Hematopoietic multipotent progenitor cell treated with erythropoietin and hydrocortisone succinate and interleukin-3 and kit ligand, for 6 days (in vitro differentiated cells): Measurements from ENCODE around the gene ZHX3.

Experiments used
- DNase-seq: peaks from one replicate; pipeline ENCODE4 v3.0.0-alpha.2; 2015

ZHX3 gene

DNA sequence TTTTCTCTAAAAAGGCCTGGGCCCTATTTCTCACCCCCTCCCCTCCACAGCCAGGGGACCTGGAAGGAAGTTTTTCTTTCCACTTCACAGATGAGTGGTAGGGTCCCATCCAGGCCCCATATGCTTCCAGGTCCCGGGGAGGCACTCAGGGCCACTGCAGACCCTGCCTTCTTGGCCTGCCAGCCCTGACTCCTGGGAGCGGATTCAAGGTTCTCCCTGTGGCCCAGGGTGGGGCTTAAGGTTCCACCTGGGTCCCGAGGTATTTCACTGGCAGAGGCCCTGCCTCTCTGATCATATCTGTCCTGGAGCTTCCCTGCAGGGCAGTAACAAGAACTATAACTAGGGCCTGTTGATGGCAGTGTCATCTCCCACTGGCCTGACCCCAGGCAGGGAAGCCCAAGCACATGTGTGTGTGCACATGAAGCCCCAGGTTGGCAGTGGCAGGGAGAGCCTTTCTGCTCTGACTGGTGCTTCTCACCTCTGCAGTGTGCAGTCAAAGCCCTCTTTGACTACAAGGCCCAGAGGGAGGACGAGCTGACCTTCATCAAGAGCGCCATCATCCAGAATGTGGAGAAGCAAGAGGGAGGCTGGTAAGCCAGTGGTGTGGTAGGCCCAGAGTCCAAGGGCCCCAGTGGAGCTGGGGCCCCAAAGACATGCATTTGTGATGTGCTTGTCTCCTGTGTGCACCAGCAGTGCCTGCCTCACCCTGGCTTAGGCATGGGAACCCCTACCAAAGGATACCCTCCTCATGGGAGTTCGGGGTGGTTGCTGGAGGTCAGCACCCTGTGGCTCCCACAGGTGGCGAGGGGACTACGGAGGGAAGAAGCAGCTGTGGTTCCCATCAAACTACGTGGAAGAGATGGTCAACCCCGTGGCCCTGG, 149.0 kb downstream of the ZHX3 start:
- no peak for DNase-seq

DNA sequence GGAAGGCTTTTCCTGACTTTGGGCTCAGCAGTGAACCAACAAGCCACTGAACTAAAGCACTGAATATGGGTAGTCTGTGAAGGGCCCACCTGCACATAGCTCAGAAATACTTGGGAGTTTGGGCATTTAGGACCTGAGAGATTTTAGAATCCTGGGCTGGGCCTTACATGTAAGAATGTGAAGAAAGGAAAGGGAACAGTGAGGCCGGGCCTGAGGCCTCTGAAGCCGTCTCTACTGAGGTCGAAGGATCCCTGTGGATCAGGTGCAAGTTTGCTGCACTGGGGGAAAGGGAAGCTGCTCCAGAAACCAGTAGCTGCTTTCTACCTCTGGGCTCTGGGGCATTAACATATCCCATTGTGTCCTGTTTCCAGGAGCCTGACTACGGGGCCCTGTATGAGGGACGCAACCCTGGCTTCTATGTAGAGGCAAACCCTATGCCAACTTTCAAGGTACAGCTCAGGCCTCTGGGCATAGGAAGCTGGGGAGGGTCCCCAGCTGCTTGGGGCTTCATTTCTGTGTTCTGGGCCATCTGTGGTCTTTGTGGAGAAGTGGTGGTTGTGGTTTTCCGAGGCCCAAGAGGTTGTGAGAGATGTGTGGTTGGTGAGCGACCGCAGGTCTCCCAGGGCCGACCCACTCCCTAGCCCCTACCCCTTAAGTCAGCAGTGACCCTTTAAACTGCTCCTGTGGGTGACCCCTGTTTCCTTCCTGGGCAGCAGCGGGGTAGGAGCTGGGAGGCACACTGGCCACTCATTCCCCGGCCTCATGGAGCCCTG, 149.9 kb downstream of the ZHX3 start:
- peak; percentile 23 for DNase-seq

DNA sequence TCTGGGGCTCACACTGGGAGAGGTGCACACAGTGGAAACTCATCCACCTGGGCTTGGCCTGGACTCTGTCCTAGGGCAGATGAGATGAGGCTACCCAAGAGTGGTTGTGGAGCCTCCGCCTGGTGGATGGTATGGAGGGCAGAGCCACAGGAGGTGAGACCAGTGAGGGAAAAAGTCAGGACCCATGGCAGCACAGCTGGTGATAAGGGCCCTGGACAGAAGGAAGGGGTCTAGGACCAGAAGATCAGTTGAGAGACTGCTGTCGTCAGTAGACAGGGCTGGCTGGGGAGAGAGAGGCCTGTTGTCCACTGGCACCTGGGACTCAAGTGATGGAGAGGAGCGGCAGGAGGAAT, 150.4 kb downstream of the ZHX3 start:
- DNase-seq = no peak

DNA sequence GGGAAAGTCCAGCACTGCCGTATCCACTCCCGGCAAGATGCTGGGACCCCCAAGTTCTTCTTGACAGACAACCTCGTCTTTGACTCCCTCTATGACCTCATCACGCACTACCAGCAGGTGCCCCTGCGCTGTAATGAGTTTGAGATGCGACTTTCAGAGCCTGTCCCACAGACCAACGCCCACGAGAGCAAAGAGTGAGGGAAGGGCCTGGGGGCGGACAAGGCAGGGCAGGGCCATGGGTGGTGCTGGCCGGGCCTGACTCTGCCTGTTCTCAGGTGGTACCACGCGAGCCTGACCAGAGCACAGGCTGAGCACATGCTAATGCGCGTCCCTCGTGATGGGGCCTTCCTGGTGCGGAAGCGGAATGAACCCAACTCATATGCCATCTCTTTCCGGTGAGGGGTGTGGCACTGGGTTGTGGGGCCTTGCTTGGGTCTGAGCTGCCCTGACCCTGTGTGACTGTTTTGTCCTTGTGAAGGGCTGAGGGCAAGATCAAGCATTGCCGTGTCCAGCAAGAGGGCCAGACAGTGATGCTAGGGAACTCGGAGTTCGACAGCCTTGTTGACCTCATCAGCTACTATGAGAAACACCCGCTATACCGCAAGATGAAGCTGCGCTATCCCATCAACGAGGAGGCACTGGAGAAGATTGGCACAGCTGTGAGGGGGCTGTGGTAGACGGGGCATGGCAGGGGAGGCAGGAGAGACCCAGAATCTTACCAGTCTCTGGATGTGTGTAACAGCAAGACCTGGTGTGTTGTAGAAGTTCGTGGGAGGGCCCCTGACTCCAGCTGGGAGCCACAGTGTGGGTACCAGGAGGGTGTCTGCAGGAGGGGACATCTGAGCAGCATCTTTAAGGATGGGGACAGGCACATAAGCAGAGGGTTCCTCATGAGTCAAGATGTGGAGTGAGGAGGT, 151.1 kb downstream of the ZHX3 start:
- DNase-seq = no peak

DNA sequence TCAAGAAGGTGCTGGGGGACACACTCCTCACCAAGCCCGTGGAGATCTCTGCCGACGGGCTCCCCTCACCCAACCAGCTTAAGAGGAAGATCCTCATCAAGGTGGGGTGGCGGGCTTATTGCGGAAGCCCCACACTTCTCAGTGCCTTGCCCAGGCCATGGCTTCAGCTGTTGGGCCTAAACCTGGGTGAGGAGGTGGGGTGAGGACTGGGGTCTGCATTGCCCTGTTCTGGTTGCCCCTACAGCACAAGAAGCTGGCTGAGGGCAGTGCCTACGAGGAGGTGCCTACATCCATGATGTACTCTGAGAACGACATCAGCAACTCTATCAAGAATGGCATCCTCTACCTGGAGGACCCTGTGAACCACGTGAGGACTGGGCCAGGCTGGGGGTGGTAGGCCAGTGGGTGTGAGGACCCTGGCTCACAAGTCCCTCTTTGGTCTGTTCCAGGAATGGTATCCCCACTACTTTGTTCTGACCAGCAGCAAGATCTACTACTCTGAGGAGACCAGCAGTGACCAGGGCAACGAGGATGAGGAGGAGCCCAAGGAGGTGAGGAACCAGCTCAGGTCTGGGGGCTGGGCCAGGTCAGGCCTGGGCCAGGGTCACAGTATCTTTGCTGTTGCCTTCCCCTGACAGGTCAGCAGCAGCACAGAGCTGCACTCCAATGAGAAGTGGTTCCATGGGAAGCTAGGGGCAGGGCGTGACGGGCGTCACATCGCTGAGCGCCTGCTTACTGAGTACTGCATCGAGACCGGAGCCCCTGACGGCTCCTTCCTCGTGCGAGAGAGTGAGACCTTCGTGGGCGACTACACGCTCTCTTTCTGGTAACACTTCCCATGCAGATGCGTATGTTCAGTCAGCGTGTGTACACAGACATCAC, 152.3 kb downstream of the ZHX3 start:
- no peak for DNase-seq

DNA sequence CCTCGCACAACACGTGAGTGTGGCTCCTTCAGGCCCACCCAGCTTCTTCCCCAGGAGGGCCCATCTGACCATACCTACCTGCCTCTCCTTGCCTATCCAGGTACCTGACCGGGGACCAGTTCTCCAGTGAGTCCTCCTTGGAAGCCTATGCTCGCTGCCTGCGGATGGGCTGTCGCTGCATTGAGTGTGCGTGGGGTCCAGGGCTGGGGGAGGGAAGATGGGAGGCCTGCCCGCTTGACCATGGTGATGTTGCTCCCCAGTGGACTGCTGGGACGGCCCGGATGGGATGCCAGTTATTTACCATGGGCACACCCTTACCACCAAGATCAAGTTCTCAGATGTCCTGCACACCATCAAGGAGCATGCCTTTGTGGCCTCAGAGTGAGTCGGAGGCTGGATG, 153.7 kb downstream of the ZHX3 start:
- DNase-seq = no peak

DNA sequence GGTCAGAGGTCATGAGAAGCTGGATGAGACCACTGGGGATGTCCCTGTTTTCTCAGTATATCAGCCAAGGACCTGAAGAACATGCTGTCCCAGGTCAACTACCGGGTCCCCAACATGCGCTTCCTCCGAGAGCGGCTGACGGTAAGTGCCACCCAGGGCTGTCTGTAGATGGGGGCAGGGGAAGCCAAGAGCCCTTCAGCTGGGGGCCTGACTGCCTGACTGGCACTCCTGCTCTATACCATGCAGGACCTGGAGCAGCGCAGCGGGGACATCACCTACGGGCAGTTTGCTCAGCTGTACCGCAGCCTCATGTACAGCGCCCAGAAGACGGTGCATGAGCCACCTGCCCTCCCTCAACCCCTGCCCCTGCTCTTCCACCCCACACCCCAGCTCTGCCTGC, 155.1 kb downstream of the ZHX3 start:
- no peak for DNase-seq

DNA sequence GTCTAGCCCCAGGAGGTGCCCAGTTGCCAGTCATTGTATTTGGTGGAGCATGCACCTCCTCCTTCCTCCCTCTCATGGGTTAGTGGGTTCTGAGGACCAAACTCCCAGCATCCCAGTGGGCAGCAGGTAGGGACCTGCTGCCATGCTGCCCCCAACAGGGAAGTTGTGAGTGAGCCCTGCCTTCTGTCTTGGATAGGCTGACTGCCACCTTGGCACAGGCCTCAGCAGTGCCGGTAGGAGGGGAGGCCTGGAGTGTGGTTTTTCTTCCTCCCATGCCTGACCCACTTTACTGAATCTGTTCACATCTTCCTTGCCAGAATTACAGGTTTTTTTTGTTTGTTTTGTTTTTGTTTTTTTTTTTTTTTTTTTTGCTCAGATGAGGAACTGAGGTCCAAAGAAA, 155.6 kb downstream of the ZHX3 start:
- no peak for DNase-seq

DNA sequence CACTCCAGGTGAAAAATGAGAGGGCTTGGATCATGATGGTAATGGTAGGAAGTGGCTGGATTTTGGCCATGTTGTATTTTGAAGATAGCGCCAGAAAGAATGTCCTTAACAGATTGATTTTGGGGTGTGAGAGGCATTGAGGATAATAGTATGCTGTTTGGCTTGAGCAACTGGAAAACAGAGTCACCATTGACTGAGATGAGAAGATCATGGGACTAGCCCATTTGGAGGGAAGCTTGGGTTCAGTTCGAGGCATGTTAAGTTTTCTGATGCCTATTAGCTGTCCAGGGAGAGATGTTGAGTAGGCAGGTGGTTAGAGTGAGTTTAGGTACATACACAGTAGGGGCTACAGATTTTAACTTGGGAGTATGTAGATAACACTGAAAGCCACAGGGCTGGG, 156.8 kb downstream of the ZHX3 start:
- no peak for DNase-seq

DNA sequence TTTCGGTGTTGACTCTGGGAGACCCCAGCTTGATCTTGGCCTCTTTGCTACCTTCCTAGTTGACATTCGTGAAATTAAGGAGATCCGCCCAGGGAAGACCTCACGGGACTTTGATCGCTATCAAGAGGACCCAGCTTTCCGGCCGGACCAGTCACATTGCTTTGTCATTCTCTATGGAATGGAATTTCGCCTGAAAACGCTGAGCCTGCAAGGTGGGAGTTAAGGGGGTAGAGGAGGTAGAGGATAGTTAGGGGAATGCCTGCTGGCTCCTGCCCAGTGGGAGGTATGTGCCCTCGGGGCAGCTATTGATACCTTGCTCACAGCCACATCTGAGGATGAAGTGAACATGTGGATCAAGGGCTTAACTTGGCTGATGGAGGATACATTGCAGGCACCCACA, 158.0 kb downstream of the ZHX3 start:
- no peak for DNase-seq

DNA sequence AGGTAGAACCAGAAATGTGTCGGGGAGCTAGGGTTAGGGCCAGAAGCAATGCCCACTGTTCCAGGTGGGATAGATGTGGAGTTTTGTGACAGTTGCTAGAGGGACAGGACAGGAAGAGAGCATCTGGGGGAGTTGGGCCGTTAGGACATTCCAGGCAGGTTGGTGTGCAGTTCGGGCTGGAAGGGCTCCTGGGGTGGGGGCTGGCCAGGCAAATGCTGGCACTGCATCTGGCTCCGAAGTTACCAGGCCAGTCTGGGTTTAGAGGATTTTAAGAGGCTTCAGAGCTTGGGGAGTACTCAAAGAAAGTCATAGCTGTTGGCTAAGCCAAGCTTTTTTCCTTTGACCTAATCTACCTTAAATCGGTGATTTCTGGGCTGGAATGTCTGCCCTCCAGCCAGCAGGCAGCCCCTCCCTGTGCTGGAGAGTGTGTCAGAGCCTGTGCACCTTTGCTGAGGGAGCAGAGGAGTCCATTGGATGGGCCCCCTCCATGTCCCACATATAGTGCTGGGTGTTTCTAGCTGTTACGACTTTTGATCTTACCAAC, 159.4 kb downstream of the ZHX3 start:
- DNase-seq = no peak

DNA sequence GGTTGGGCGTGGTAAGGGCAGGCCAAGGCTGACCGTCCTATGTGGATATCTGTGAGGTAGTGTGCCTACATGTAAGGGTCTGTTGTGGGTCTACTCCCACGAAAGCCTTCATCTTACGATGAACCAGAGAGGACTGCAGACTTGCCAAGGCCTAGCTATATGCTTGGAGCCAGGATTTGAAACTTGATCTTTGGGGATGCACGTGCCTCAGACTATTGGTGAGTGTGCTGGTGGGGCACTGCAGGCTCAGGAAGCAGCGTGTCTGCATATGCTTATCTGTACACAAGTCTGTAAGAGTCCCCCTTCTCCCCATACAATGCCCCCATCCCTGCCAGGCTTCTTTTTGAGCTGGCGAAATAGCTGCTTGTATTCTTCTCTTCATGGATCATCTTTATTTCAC, 162.3 kb downstream of the ZHX3 start:
- DNase-seq = no peak

DNA sequence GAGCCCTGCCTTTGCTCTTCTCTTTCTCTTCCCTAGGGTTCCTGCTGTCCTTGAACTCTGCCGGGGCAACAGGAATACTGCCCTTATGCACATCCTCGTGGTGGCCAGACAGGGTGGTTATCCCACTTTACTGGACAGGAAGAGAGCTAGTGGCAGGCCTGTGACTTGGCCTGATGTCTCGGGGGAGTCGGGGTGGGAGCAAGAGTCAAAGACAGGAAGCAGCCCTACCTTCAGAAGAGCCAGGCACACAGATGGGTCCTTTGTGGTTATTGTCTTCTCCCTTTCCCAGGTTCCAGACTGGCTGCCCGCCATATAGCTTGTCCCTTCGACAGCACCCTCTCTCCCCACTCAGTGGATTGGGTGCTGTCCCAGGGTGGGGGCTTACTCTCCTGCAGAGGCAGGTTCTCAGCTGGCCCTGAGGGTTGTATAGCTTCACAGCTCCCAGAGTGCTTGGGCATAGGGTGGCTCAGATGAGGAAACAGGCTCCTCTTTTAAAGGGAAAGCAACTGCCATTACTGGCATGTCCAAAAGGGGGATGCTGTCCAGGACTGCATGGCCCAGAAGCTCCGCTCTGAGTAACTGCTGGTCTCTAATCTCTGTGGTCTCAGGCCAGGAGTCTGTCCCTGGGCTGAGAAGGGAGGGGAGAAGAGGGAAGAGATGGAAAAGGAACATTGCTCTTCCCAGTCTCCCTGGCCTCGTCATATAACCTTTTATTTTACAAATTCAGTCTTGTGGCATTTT, 162.9 kb downstream of the ZHX3 start:
- DNase-seq = no peak

DNA sequence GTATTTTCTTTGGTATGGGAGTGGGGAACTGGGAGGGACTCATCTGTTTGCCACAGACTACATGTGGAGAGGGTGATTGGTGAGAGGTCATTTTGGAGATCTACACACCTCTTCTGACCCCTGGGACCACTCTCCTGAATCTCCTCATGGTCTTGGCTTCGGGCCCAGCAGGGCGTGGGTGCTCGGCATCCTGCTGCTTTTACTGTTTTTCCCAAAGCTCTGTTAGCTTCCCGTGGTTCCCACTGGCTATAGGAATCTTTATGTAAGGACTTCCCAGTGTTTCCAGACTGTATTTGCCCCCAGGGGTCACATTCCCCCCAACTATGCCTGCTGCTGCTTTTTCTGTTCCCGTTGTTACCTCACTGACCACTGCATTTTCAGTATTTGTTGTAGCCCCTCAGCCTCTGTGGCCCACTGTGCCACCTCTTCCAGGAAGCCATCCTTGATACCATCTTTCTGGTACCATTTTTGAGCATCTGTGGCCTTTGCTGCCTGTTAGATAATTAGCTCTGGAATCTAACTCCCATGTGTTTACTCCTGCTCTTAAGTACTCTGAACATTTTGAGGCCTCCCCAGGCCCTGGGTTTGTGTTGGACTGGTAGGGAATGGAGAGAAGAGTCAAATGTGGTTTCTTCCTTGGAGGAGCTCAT, 165.3 kb downstream of the ZHX3 start:
- DNase-seq = no peak

DNA sequence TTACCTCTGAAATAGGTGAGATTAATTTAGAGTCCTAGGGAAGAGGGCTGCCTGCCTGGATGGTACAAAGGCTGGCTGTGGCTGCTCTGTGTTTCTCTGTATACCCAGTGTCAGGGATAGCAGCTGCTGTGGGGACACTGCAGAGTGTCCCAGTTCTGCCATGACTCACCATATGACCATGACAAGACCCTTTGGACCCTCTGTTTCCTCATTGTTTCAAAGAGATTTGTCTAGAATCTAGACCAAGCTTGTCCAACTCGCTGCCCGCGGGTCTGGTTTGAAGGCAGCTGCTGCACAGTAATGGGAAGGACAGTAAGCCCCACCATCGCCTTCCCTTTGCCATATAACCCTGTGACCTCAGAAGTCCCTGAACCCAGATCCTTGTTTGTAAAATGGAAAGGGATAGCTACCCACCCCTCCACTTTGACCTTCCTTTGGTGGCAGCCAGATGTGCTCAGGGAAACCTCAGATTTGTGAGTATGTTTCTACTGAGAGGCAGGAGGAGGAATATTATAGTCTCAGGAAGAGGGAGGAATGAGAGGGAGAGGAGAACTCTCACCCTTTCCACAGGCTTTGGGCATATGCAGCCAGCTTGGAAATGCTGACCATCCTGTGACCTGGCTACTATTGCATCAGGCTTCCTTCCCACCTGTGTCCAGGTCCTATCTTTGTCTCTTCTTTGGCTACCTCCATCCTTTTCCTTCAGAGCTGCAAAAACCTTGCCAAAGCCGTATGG, 166.2 kb downstream of the ZHX3 start:
- DNase-seq = no peak

DNA sequence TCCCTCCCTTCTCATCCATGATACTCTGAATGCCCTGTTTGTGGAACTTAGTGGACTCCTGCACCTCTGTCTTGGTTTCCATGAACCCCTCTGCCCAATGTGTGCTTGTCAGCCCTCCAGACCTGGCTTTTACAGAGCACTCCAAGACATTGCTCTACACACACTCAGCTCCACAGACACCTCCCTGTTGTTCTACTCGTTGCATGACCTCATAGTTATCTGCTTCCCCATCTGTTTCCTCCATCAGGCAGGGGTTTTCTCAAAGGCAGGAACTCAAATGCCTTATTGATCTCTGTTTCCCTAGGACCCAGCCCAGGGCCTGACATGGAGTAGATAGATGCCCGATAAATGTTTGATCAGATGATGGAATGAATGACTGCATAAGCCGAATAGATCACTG, 166.9 kb downstream of the ZHX3 start:
- DNase-seq = peak; percentile 63

DNA sequence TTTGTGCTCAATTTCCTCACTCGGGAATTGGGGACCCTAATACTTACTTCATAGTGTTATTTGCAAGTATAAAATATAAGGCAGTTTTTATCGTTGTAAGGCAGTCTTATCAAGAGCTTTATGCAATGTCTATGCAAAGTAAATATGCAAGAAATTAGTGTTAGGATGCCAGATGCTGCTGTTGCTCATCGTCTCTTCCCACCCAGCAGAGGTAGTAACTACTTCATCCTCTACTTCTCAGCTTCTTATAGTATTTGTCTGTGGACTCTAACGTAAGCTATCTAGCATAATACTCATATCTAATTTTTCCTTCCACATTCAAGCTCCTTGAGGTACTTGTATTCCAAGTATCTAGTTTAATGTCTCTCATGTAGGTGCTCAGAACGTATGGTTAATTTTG, 168.6 kb downstream of the ZHX3 start:
- DNase-seq = no peak

DNA sequence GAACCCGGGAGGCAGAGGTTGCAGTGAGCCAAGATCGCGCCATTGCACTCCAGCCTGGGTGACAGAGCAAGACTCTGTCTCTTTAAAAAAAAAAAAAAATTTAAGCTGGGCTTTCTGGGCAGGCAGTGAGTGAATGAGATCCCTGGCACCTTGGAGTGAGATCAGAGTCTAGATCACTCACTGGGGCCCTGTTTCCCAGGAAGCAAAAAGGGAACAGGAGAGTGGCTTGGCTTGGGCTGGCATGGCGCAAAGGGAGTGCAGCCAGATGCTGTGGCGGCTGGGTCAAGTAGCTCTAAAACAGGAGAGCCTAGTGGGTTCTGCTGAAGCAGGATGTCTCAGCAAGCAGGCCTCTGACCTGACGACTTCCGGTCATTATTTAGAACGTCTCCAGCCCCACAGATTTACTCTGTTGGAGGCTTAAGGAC, 169.8 kb downstream of the ZHX3 start:
- no peak for DNase-seq

DNA sequence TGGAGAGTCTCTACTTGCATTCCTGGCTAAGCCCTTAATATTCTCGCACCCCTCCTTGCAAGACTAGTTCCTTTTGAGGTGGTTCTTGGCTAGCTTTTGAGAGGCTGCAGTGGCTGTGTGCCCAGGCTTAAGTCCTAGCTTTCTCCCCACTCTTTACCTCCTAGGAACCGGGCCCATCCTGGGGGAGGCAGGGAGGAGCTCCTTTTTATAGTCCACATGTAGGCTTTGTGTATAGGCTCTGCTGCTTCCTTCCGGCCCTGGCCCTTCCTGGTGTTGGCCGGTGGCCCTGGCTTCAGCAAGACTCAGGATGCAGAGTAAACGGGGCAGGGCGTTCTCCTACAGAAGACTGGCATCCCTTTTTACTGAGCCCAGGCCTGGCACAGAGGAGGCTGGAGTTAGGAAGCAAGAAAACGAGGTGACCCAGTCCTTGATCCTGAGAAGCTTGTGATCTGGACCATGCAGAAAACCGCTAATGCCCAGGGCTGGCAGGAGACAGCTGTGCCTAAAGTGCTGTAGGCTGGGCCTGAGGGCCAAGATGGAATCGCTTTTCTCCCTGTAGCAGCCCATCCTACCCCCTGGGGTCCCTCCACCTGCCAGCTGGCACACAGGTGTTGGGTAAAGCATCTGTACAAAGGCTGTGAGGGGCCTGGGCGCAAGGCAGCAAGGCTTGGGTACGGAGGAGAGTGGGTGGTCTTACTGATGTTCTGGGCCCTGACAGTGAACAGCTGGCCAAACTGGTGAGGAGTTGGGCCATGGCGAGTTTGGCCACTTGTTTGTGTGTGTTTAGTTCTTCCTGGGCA, 171.5 kb downstream of the ZHX3 start:
- no peak for DNase-seq
